Measurements from ENCODE around the gene UIMC1. TPM values are rescaled to one million over a fixed set of nuclear protein-coding genes. Genes with fewer than 3 reads are reported as not detected.

UIMC1 gene
- total and polyA plus RNA-seq, 2 donors: 44.4 to 51.8 TPM

- H3K27ac ChIP-seq (ENCODE audit: low read depth in 1 of 2, low read length in 1 of 2): no peak overlapping the region
- H3K9me3 ChIP-seq (ENCODE audit: control insufficient read depth in 2 of 2, insufficient read depth in 1 of 2, low read length in 1 of 2): peaks cover 0 to 4% of the 10 kb centered on the region in 2 donors
- DNase-seq (ENCODE audit: low read depth in 6 of 9, low spot score in 9 of 9): no peak
- no peaks in the 10 kb centered on the region for H3K4me1 ChIP-seq (ENCODE audit: control insufficient read depth in 2 of 2, insufficient read depth in 2 of 2, low read length in 2 of 2)
- 22% methylated on average over 15 of the region's 15 CpGs for WGBS
- no peaks in the 10 kb centered on the region for H3K36me3 ChIP-seq (ENCODE audit: control insufficient read depth in 2 of 2, insufficient read depth in 2 of 2, low read length in 1 of 2)
- no peak overlapping the region for H3K4me3 ChIP-seq (ENCODE audit: low read length in 2 of 2)
- peaks cover 23 to 69% of the 10 kb centered on the region in 2 donors for H3K27me3 ChIP-seq (ENCODE audit: control insufficient read depth in 2 of 2, insufficient read depth in 1 of 2, low read length in 1 of 2)
Observed at GRCh38 chr5:176863041-176863764, 143.4 kb downstream of the UIMC1 start.

- Histone ChIP-seq H3K36me3 (ENCODE audit: control insufficient read depth in 2 of 2, insufficient read depth in 2 of 2, low read length in 1 of 2) (no peaks in the 10 kb centered on the region), H3K4me3 (ENCODE audit: low read length in 2 of 2) (no peak overlapping the region), H3K27ac (ENCODE audit: low read depth in 1 of 2, low read length in 1 of 2) (no peak overlapping the region), H3K4me1 (ENCODE audit: control insufficient read depth in 2 of 2, insufficient read depth in 2 of 2, low read length in 2 of 2) (no peaks in the 10 kb centered on the region), H3K9me3 (ENCODE audit: control insufficient read depth in 2 of 2, insufficient read depth in 1 of 2, low read length in 1 of 2) (peaks cover 0 to 4% of the 10 kb centered on the region in 2 donors), H3K27me3 (ENCODE audit: control insufficient read depth in 2 of 2, insufficient read depth in 1 of 2, low read length in 1 of 2) (peaks cover 21 to 62% of the 10 kb centered on the region in 2 donors)
- no peak for DNase-seq (ENCODE audit: low read depth in 6 of 9, low spot score in 9 of 9)
- 74% methylated on average over 28 of the region's 28 CpGs for WGBS
Observed at GRCh38 chr5:176862330-176862995, 144.1 kb downstream of the UIMC1 start.

- Histone ChIP-seq H3K36me3 (ENCODE audit: control insufficient read depth in 2 of 2, insufficient read depth in 2 of 2, low read length in 1 of 2) (no peaks in the 10 kb centered on the region), H3K27me3 (ENCODE audit: control insufficient read depth in 2 of 2, insufficient read depth in 1 of 2, low read length in 1 of 2) (peaks cover 10 to 52% of the 10 kb centered on the region in 2 donors), H3K4me3 (ENCODE audit: low read length in 2 of 2) (no peak overlapping the region), H3K27ac (ENCODE audit: low read depth in 1 of 2, low read length in 1 of 2) (no peak overlapping the region), H3K9me3 (ENCODE audit: control insufficient read depth in 2 of 2, insufficient read depth in 1 of 2, low read length in 1 of 2) (peaks cover 0 to 3% of the 10 kb centered on the region in 2 donors), H3K4me1 (ENCODE audit: control insufficient read depth in 2 of 2, insufficient read depth in 2 of 2, low read length in 2 of 2) (no peaks in the 10 kb centered on the region)
- no peak for DNase-seq (ENCODE audit: low read depth in 6 of 9, low spot score in 9 of 9)
- WGBS: 93% methylated on average over 11 of the region's 11 CpGs
Observed at GRCh38 chr5:176861276-176861675, 145.3 kb downstream of the UIMC1 start.

- no peak overlapping the region for H3K27ac ChIP-seq (ENCODE audit: low read depth in 1 of 2, low read length in 1 of 2)
- WGBS: 87% methylated on average over 11 of the region's 11 CpGs
- H3K4me3 ChIP-seq (ENCODE audit: low read length in 2 of 2): no peak overlapping the region
- H3K27me3 ChIP-seq (ENCODE audit: control insufficient read depth in 2 of 2, insufficient read depth in 1 of 2, low read length in 1 of 2): peaks cover 6 to 43% of the 10 kb centered on the region in 2 donors
- no peak for DNase-seq (ENCODE audit: low read depth in 6 of 9, low spot score in 9 of 9)
- H3K4me1 ChIP-seq (ENCODE audit: control insufficient read depth in 2 of 2, insufficient read depth in 2 of 2, low read length in 2 of 2): no peaks in the 10 kb centered on the region
- H3K36me3 ChIP-seq (ENCODE audit: control insufficient read depth in 2 of 2, insufficient read depth in 2 of 2, low read length in 1 of 2): no peaks in the 10 kb centered on the region
- H3K9me3 ChIP-seq (ENCODE audit: control insufficient read depth in 2 of 2, insufficient read depth in 1 of 2, low read length in 1 of 2): no peaks in the 10 kb centered on the region
Observed at GRCh38 chr5:176860381-176860780, 146.2 kb downstream of the UIMC1 start.

- 73% methylated on average over 10 of the region's 10 CpGs for WGBS
- H3K27me3 ChIP-seq (ENCODE audit: control insufficient read depth in 2 of 2, insufficient read depth in 1 of 2, low read length in 1 of 2): peaks cover 5 to 38% of the 10 kb centered on the region in 2 donors
- no peaks in the 10 kb centered on the region for H3K4me1 ChIP-seq (ENCODE audit: control insufficient read depth in 2 of 2, insufficient read depth in 2 of 2, low read length in 2 of 2)
- no peak overlapping the region for H3K4me3 ChIP-seq (ENCODE audit: low read length in 2 of 2)
- DNase-seq (ENCODE audit: low read depth in 6 of 9, low spot score in 9 of 9): no peak
- H3K9me3 ChIP-seq (ENCODE audit: control insufficient read depth in 2 of 2, insufficient read depth in 1 of 2, low read length in 1 of 2): no peaks in the 10 kb centered on the region
- H3K27ac ChIP-seq (ENCODE audit: low read depth in 1 of 2, low read length in 1 of 2): no peak overlapping the region
- H3K36me3 ChIP-seq (ENCODE audit: control insufficient read depth in 2 of 2, insufficient read depth in 2 of 2, low read length in 1 of 2): no peaks in the 10 kb centered on the region
Observed at GRCh38 chr5:176859916-176860315, 146.7 kb downstream of the UIMC1 start.

GRCh38 chr5:176857894-176858273 lies 148.7 kb downstream of the UIMC1 start:
- H3K27ac ChIP-seq (ENCODE audit: low read depth in 1 of 2, low read length in 1 of 2): no peak overlapping the region
- no peaks in the 10 kb centered on the region for H3K9me3 ChIP-seq (ENCODE audit: control insufficient read depth in 2 of 2, insufficient read depth in 1 of 2, low read length in 1 of 2)
- H3K4me3 ChIP-seq (ENCODE audit: low read length in 2 of 2): no peak overlapping the region
- DNase-seq (ENCODE audit: low read depth in 6 of 9, low spot score in 9 of 9): no peak
- H3K4me1 ChIP-seq (ENCODE audit: control insufficient read depth in 2 of 2, insufficient read depth in 2 of 2, low read length in 2 of 2): no peaks in the 10 kb centered on the region
- 83% methylated on average over 11 of the region's 11 CpGs for WGBS
- H3K27me3 ChIP-seq (ENCODE audit: control insufficient read depth in 2 of 2, insufficient read depth in 1 of 2, low read length in 1 of 2): peaks cover 3 to 19% of the 10 kb centered on the region in 2 donors
- no peaks in the 10 kb centered on the region for H3K36me3 ChIP-seq (ENCODE audit: control insufficient read depth in 2 of 2, insufficient read depth in 2 of 2, low read length in 1 of 2)

GRCh38 chr5:176857216-176857893 lies 149.2 kb downstream of the UIMC1 start:
- Histone ChIP-seq H3K9me3 (ENCODE audit: control insufficient read depth in 2 of 2, insufficient read depth in 1 of 2, low read length in 1 of 2) (no peaks in the 10 kb centered on the region), H3K27me3 (ENCODE audit: control insufficient read depth in 2 of 2, insufficient read depth in 1 of 2, low read length in 1 of 2) (peaks cover under 1 to 18% of the 10 kb centered on the region in 2 donors), H3K36me3 (ENCODE audit: control insufficient read depth in 2 of 2, insufficient read depth in 2 of 2, low read length in 1 of 2) (no peaks in the 10 kb centered on the region), H3K4me1 (ENCODE audit: control insufficient read depth in 2 of 2, insufficient read depth in 2 of 2, low read length in 2 of 2) (no peaks in the 10 kb centered on the region), H3K4me3 (ENCODE audit: low read length in 2 of 2) (no peak overlapping the region), H3K27ac (ENCODE audit: low read depth in 1 of 2, low read length in 1 of 2) (no peak overlapping the region)
- 82% methylated on average over 19 of the region's 19 CpGs for WGBS
- no peak for DNase-seq (ENCODE audit: low read depth in 6 of 9, low spot score in 9 of 9)

GRCh38 chr5:176856746-176857145 lies 149.8 kb downstream of the UIMC1 start:
- Histone ChIP-seq H3K9me3 (ENCODE audit: control insufficient read depth in 2 of 2, insufficient read depth in 1 of 2, low read length in 1 of 2) (no peaks in the 10 kb centered on the region), H3K27me3 (ENCODE audit: control insufficient read depth in 2 of 2, insufficient read depth in 1 of 2, low read length in 1 of 2) (peaks cover 0 to 12% of the 10 kb centered on the region in 2 donors), H3K36me3 (ENCODE audit: control insufficient read depth in 2 of 2, insufficient read depth in 2 of 2, low read length in 1 of 2) (no peaks in the 10 kb centered on the region), H3K4me3 (ENCODE audit: low read length in 2 of 2) (no peak overlapping the region), H3K27ac (ENCODE audit: low read depth in 1 of 2, low read length in 1 of 2) (no peak overlapping the region), H3K4me1 (ENCODE audit: control insufficient read depth in 2 of 2, insufficient read depth in 2 of 2, low read length in 2 of 2) (no peaks in the 10 kb centered on the region)
- no peak for DNase-seq (ENCODE audit: low read depth in 6 of 9, low spot score in 9 of 9)
- WGBS: 70% methylated on average over 8 of the region's 8 CpGs

- no peak overlapping the region for H3K4me3 ChIP-seq (ENCODE audit: low read length in 2 of 2)
- peaks cover 0 to 6% of the 10 kb centered on the region in 2 donors for H3K27me3 ChIP-seq (ENCODE audit: control insufficient read depth in 2 of 2, insufficient read depth in 1 of 2, low read length in 1 of 2)
- H3K27ac ChIP-seq (ENCODE audit: low read depth in 1 of 2, low read length in 1 of 2): no peak overlapping the region
- H3K4me1 ChIP-seq (ENCODE audit: control insufficient read depth in 2 of 2, insufficient read depth in 2 of 2, low read length in 2 of 2): no peaks in the 10 kb centered on the region
- H3K36me3 ChIP-seq (ENCODE audit: control insufficient read depth in 2 of 2, insufficient read depth in 2 of 2, low read length in 1 of 2): no peaks in the 10 kb centered on the region
- no peaks in the 10 kb centered on the region for H3K9me3 ChIP-seq (ENCODE audit: control insufficient read depth in 2 of 2, insufficient read depth in 1 of 2, low read length in 1 of 2)
- 95% methylated on average over 18 of the region's 18 CpGs for WGBS
- DNase-seq (ENCODE audit: low read depth in 6 of 9, low spot score in 9 of 9): no peak
Observed at GRCh38 chr5:176855598-176855997, 151.0 kb downstream of the UIMC1 start.
